H1 (cell line): ENCODE measurements around the gene NAA10. TPM values are rescaled to one million over a fixed set of nuclear protein-coding genes. Genes with fewer than 3 reads are reported as not detected.

Experiments
- CTCF ChIA-PET: fragments of 300-600 bp; sonication (Branson Sonifier 250); formaldehyde crosslinking; loops from one replicate; lab custom pipeline; 2021; ENCODE audit not compliant: partially characterized antibody; lab: Charles Lee
- POLR2A ChIA-PET: fragments of 300-600 bp; sonication (Branson Sonifier 250); formaldehyde crosslinking; loops from one replicate; lab custom pipeline; 2021; ENCODE audit warnings: inconsistent platforms; ENCODE audit not compliant: partially characterized antibody; lab: Charles Lee
- DNase-seq, 2 experiments: peaks; one replicate each; pipeline versions ENCODE4 v3.0.0 to v3.0.0-alpha.2; 2010 to 2022; ENCODE audit warnings: low spot score in 2 of 2, low read depth in 1 of 2, mixed read lengths in 1 of 2
- FAIRE-seq: peaks from 2 replicates; lab custom pipeline; 2011; peaks lifted over from hg19 to GRCh38; lab: Jason Lieb, UNC
- H2AFZ ChIP-seq: 2 replicates; pipeline ENCODE4 v1.8.1; 2012; ENCODE audit warnings: low read length, inconsistent platforms
- H2AK5ac ChIP-seq: 2 replicates; pipeline ENCODE4 v1.6.1; 2013; ENCODE audit warnings: low read depth, low read length
- H2BK120ac ChIP-seq: replicated peaks from 2 replicates; pipeline ENCODE3; 2013; ENCODE audit warnings: low read depth, low read length, inconsistent platforms
- H2BK12ac ChIP-seq: 2 replicates; pipeline ENCODE4 v1.6.1; 2013; ENCODE audit warnings: low read depth, low read length
- H2BK15ac ChIP-seq: 2 replicates; pipeline ENCODE4 v1.6.1; 2013; ENCODE audit warnings: low read length
- H2BK20ac ChIP-seq: 2 replicates; pipeline ENCODE4 v1.6.1; 2013; ENCODE audit warnings: low read length
- H2BK5ac ChIP-seq: 2 replicates; pipeline ENCODE4 v1.6.1; 2013; ENCODE audit warnings: low read depth, low read length
- H3K14ac ChIP-seq: 2 replicates; pipeline ENCODE4 v1.6.1; 2013; ENCODE audit warnings: inconsistent platforms; ENCODE audit not compliant: insufficient read length
- H3K18ac ChIP-seq: 2 replicates; pipeline ENCODE4 v1.6.1; 2013; ENCODE audit warnings: low read length; ENCODE audit errors: extremely low read depth
- H3K23ac ChIP-seq: 2 replicates; pipeline ENCODE4 v1.6.1; 2013; ENCODE audit warnings: inconsistent platforms; ENCODE audit not compliant: insufficient read length
- H3K23me2 ChIP-seq: 2 replicates; pipeline ENCODE4 v1.6.1; 2013; ENCODE audit warnings: low read depth, low read length
- H3K27ac ChIP-seq: 2 replicates; pipeline ENCODE4 v1.6.1; 2011; ENCODE audit warnings: low read depth, low read length, inconsistent platforms
- H3K27me3 ChIP-seq, 4 experiments: replicated peaks in 1 of 4; 1 replicate in 1 of 4; 2 replicates in 3 of 4; pipeline versions ENCODE4 v1.6.1 to v1.8.1; 2011 to 2013; ENCODE audit warnings: low read length in 3 of 4, mild to moderate bottlenecking in 3 of 4, inconsistent platforms in 2 of 4, mixed read lengths in 2 of 4, moderate library complexity in 1 of 4; ENCODE audit not compliant: control insufficient read depth in 3 of 4, insufficient read depth in 3 of 4; ENCODE audit errors: extremely low read depth in 1 of 4
- H3K36me3 ChIP-seq, 4 experiments: 2 replicates each; pipeline versions ENCODE4 v1.6.1 to v1.8.1; 2011 to 2013; ENCODE audit warnings: mild to moderate bottlenecking in 4 of 4, low read length in 3 of 4, moderate library complexity in 2 of 4, control low read depth in 1 of 4, inconsistent platforms in 1 of 4; ENCODE audit not compliant: insufficient read depth in 4 of 4, control insufficient read depth in 2 of 4
- H3K4ac ChIP-seq: replicated peaks from 2 replicates; pipeline ENCODE3; 2013; ENCODE audit warnings: low read length, low read depth, mixed read lengths, inconsistent platforms; ENCODE audit not compliant: insufficient read length
- H3K4me1 ChIP-seq, 4 experiments: replicated peaks in 1 of 4; 1 replicate in 1 of 4; 2 replicates in 3 of 4; pipeline versions ENCODE4 v1.6.1 to v1.8.1; 2011 to 2013; ENCODE audit warnings: low read length in 3 of 4, inconsistent platforms in 2 of 4, mixed read lengths in 1 of 4; ENCODE audit not compliant: insufficient read depth in 4 of 4, control insufficient read depth in 3 of 4
- H3K4me2 ChIP-seq, 2 experiments: 2 replicates each; pipeline versions ENCODE4 v1.6.1 to v1.8.1; 2011 to 2013; ENCODE audit warnings: low read depth in 2 of 2, low read length in 2 of 2, control low read depth in 1 of 2, inconsistent platforms in 1 of 2, mild to moderate bottlenecking in 1 of 2; ENCODE audit not compliant: insufficient read depth in 1 of 2
- H3K4me3 ChIP-seq, 4 experiments: fragments of 200-600, 300-600 bp in 1 of 4; sonication (generic), shearing (Covaris generic), sonication (Bioruptor Twin) in 1 of 4; 2 replicates each; pipeline versions ENCODE4 v1.5.1 to v1.8.1; 2011 to 2016; ENCODE audit warnings: low read length in 4 of 4, low read depth in 3 of 4, control low read depth in 2 of 4, inconsistent platforms in 2 of 4, mild to moderate bottlenecking in 2 of 4, mixed read lengths in 1 of 4, moderate library complexity in 1 of 4; ENCODE audit not compliant: insufficient read depth in 2 of 4; ENCODE audit errors: extremely low read depth in 1 of 4
- H3K56ac ChIP-seq: replicated peaks from 2 replicates; pipeline ENCODE3; 2013; ENCODE audit warnings: low read depth, mild to moderate bottlenecking, mixed read lengths, low read length, inconsistent platforms; ENCODE audit not compliant: insufficient read length
- H3K79me1 ChIP-seq: 2 replicates; pipeline ENCODE4 v1.6.1; 2013; ENCODE audit warnings: low read depth, low read length, control low read depth
- H3K79me2 ChIP-seq, 2 experiments: 2 replicates each; pipeline versions ENCODE4 v1.6.1 to v1.8.1; 2012 to 2013; ENCODE audit warnings: low read length in 2 of 2, mild to moderate bottlenecking in 2 of 2, inconsistent platforms in 1 of 2; ENCODE audit not compliant: insufficient read depth in 2 of 2, control insufficient read depth in 1 of 2
- H3K9ac ChIP-seq, 4 experiments: replicated peaks in 1 of 4; 1 replicate in 1 of 4; 2 replicates in 3 of 4; pipeline versions ENCODE4 v1.6.1 to v1.8.1; 2011 to 2013; ENCODE audit warnings: low read depth in 3 of 4, low read length in 3 of 4, control low read depth in 2 of 4, mild to moderate bottlenecking in 2 of 4, moderate library complexity in 2 of 4, inconsistent platforms in 1 of 4; ENCODE audit errors: extremely low read depth in 1 of 4
- H3K9me3 ChIP-seq, 2 experiments: 2 replicates each; pipeline versions ENCODE4 v1.6.1 to v1.8.1; 2012 to 2013; ENCODE audit warnings: mild to moderate bottlenecking in 2 of 2, moderate library complexity in 2 of 2, control low read depth in 1 of 2, inconsistent platforms in 1 of 2, low read depth in 1 of 2, low read length in 1 of 2, mixed read lengths in 1 of 2; ENCODE audit not compliant: insufficient read depth in 2 of 2
- H4K20me1 ChIP-seq, 2 experiments: replicated peaks in 1 of 2; 2 replicates each; pipeline versions ENCODE3 to v1.8.1; 2011 to 2013; ENCODE audit warnings: inconsistent platforms in 2 of 2, low read length in 2 of 2, mild to moderate bottlenecking in 1 of 2; ENCODE audit not compliant: insufficient read depth in 2 of 2, control insufficient read depth in 1 of 2
- H4K5ac ChIP-seq: 2 replicates; pipeline ENCODE4 v1.6.1; 2013; ENCODE audit warnings: low read length, low read depth, mixed read lengths, inconsistent platforms; ENCODE audit not compliant: insufficient read length
- H4K8ac ChIP-seq: 2 replicates; pipeline ENCODE4 v1.8.0; 2013; ENCODE audit warnings: mild to moderate bottlenecking, moderate library complexity, low read length, inconsistent platforms; ENCODE audit not compliant: insufficient read depth; ENCODE audit errors: extremely low read depth
- H4K91ac ChIP-seq: replicated peaks from 2 replicates; pipeline ENCODE3; 2013; ENCODE audit warnings: low read length, mixed read lengths, inconsistent platforms; ENCODE audit not compliant: insufficient read length
- CHD1 ChIP-seq: IDR thresholded peaks from 2 replicates; pipeline ENCODE4 v1.6.1; 2012; ENCODE audit warnings: low read depth, low read length, improper control_type of control experiment
- KDM4A ChIP-seq: IDR thresholded peaks from one replicate; pipeline ENCODE4 v1.7.1; 2012; ENCODE audit warnings: low read depth, mild to moderate bottlenecking, moderate library complexity, low read length, inconsistent platforms; ENCODE audit not compliant: severe bottlenecking
- POLR2AphosphoS5 ChIP-seq: IDR thresholded peaks from 2 replicates; pipeline ENCODE4 v1.6.1; 2011; ENCODE audit warnings: low read depth, low read length
- RXRA ChIP-seq: IDR thresholded peaks from 2 replicates; pipeline ENCODE4 v1.6.1; 2011; ENCODE audit warnings: low read depth, mild to moderate bottlenecking, low read length, moderate library complexity; ENCODE audit not compliant: insufficient read depth
- TAF7 ChIP-seq: optimal IDR thresholded peaks from 2 replicates; pipeline ENCODE3; 2011; ENCODE audit warnings: low read depth, mild to moderate bottlenecking, inconsistent platforms, low read length, moderate library complexity, borderline replicate concordance
- WGBS, 2 experiments: shearing (Covaris generic) in 1 of 2; methylation state at CpG; one replicate each; pipeline versions ENCODE4 v1.1.6 to v1.1.7; 2013 to 2015; ENCODE audit warnings: low lambda C conversion rate in 2 of 2, mixed read lengths in 2 of 2, inconsistent platforms in 1 of 2, low coverage in 1 of 2, missing lambda C conversion rate in 1 of 2; ENCODE audit not compliant: insufficient replicate concordance in 2 of 2, insufficient coverage in 1 of 2, insufficient read length in 1 of 2; ENCODE audit errors: extremely low coverage in 1 of 2, missing lambda C conversion rate in 1 of 2; 5-methylcytosine and 5-hydroxymethylcytosine counted together
- polyA plus RNA-seq, 7 experiments: library from polyadenylated mRNA; depleted of rRNA in 3 of 7; stranded (reverse) in 5 of 7; unstranded in 2 of 7; fragments of >200 nt in 5 of 7; fragments of 200-250 nt in 2 of 7; gene quantifications; 1 replicate in 5 of 7; 2 replicates in 1 of 7; 4 replicates in 1 of 7; pipeline versions ENCODE4 v1.2.1 to v1.2.3, GENCODE V29; 2011 to 2013; ENCODE audit warnings: missing spikeins in 2 of 7, mixed read lengths in 2 of 7
- total RNA-seq: library from RNA; stranded (reverse); fragmentation: NEBNext Ultra II Directional; extraction: Animal tissue kit (Norgen Biotek cat#: 25700); gene quantifications from 2 replicates; pipeline ENCODE4 v1.2.1, GENCODE V29; 2021

Gene NAA10
- total and polyA plus RNA-seq, 2 of the 8 experiments (the other 6 are each of a cell fraction or from before 2014, with no cell fraction given), result 80.4 to 98.8 TPM

DNA sequence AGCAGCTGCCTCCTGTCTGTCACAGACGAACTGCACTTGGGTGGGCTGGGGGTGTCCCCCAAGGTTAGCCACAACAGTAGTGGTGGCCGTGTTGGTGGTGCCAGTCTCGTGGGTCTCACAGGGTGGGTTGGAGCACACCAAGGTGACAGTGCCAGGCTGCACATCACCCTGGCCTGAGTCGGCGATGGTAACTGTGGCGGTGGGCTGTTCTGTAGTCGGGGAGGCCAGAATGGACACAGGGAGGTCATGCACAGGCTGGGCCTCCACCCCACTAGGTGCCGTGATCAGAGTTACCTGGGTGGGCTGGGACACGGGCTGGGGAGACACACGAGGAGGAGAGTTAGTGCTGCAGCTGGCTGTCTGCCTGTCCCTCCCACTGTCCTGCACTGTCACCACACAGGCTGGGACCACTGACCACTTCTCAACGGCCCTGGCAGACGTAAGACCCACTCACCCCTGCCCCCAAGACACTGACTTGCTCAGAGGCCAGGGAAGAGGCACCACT is 20.4 kb upstream of the NAA10 start:
- H3K27me3 ChIP-seq, result no peaks in the 10 kb centered on the region
- no peak overlapping the region for H4K5ac ChIP-seq
- no peak overlapping the region for H3K4me2 ChIP-seq
- no peak overlapping the region; the same call in 1 of the 2 replicates for H2BK5ac ChIP-seq
- H4K8ac ChIP-seq, result no peak overlapping the region
- H4K91ac ChIP-seq, result no peak overlapping the region
- H2BK15ac ChIP-seq, result no peak overlapping the region
- no peak overlapping the region for H3K56ac ChIP-seq
- peaks cover 29 to 93% (median 62%) of the 10 kb centered on the region in 4 experiments; a peak in 7 of 8 replicates for H3K36me3 ChIP-seq
- POLR2A ChIA-PET, result interaction anchor here (5.0 kb wide), 1 partner anchor 13 kb away, joined by 26 read pairs; no protein-coding TSS in a partner anchor
- no peak overlapping the region for H3K9ac ChIP-seq
- H3K23ac ChIP-seq, result no peak overlapping the region
- H3K18ac ChIP-seq, result no peak overlapping the region
- no peaks in the 10 kb centered on the region for H3K79me2 ChIP-seq
- peaks cover 2 to 6% of the 10 kb centered on the region in 2 experiments for H4K20me1 ChIP-seq
- H2BK12ac ChIP-seq, result no peak overlapping the region
- no peak overlapping the region for H2BK120ac ChIP-seq
- H3K4ac ChIP-seq, result no peak overlapping the region
- TF ChIP-seq TAF7, result no peak
- TF ChIP-seq POLR2AphosphoS5, result peak; percentile 28; the same call in 1 of the 2 replicates
- no peak for TF ChIP-seq CHD1
- TF ChIP-seq RXRA, result no peak
- TF ChIP-seq KDM4A, result no peak
- H2AK5ac ChIP-seq, result no peak overlapping the region
- 86% methylated on average over 10 of the region's 12 CpGs; no CpG with 5 or more reads in 1 of the 2 experiments for WGBS, 2 experiments
- H2AFZ ChIP-seq, result no peak overlapping the region
- DNase-seq (no peak), FAIRE-seq (no peak)
- no peak overlapping the region for H3K4me3 ChIP-seq
- no peak overlapping the region for H3K14ac ChIP-seq
- no peaks in the 10 kb centered on the region for H3K23me2 ChIP-seq
- no peak overlapping the region for H2BK20ac ChIP-seq
- CTCF ChIA-PET, result no interaction called here
- H3K79me1 ChIP-seq, result no peaks in the 10 kb centered on the region
- no peaks in the 10 kb centered on the region for H3K9me3 ChIP-seq
- no peak overlapping the region for H3K27ac ChIP-seq
- no peaks in the 10 kb centered on the region for H3K4me1 ChIP-seq
